ENCODE results near the gene AGBL5.

The AGBL5 gene

DNA sequence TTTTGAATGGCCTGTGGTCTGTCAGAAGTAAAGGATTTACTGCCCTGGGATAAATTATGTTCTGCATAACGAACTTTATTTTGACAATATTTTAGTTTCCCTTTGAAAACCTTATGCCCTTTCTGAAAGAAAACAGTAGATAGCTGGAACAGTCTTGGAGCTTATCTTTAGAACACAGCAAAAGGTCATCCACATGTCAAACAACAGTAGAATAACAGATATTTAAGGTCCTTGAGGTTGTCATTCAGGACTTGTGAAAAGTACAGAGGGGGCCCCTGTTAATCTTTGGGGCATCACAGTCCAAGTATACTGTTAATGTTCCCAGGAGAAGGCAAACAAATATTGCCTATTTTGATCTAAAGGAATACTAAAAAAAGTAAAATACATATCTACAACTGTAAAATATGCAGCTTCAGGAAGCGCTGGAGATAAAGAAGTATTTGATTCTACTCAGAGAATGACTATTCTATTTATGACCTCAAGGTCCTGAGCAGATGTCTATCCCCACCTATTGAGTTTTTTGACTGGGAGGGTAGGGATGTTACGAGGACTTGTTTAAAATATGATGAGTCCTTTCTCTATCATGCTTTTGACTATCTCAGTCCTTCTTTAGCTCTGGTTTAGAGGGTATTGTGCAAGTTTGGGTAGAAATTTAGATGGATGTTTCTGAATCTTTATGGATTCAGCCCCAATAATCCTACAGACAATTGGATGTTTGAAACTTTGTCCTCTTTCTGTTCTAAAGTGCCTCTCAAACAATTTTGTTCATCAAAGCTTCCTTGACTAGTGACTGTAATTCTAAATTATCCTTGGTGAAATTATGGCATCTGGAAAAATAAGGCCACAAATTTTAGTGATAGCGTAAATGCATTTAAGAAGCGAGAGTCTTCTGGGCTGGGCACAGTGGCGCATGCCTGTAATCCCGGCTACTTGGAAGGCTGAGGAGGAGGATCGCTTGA, 43.8 kb upstream of the AGBL5 start:
- H3K27ac ChIP-seq = no peak overlapping the region
- no peak for TF ChIP-seq ZFX (IDR thresholded peaks at IDR 0.05; ENCODE audit: borderline replicate concordance)
- TF ChIP-seq, protein P1, sequence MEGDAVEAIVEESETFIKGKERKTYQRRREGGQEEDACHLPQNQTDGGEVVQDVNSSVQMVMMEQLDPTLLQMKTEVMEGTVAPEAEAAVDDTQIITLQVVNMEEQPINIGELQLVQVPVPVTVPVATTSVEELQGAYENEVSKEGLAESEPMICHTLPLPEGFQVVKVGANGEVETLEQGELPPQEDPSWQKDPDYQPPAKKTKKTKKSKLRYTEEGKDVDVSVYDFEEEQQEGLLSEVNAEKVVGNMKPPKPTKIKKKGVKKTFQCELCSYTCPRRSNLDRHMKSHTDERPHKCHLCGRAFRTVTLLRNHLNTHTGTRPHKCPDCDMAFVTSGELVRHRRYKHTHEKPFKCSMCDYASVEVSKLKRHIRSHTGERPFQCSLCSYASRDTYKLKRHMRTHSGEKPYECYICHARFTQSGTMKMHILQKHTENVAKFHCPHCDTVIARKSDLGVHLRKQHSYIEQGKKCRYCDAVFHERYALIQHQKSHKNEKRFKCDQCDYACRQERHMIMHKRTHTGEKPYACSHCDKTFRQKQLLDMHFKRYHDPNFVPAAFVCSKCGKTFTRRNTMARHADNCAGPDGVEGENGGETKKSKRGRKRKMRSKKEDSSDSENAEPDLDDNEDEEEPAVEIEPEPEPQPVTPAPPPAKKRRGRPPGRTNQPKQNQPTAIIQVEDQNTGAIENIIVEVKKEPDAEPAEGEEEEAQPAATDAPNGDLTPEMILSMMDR (IDR thresholded peaks at IDR 0.05) = no peak

DNA sequence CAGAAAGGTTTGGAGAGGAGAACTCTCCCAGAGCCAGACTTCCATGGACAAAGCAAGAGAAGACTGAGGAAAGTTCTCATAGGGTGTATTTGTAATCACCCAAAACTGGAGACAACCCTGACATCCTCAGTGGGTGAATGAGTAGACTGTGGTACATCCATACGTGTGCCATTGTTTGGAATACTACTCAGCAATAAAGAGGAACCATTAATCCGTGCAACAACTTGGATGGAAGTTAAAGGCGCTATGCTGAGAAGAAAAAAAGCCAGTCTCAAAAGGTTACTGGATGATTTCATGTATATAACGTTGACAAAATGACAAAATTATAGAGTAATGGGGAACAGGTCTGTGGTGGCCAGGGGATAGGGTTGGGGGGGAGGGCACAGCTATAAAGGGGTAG, 42.8 kb upstream of the AGBL5 start:
- no peak overlapping the region for H3K27ac ChIP-seq

DNA sequence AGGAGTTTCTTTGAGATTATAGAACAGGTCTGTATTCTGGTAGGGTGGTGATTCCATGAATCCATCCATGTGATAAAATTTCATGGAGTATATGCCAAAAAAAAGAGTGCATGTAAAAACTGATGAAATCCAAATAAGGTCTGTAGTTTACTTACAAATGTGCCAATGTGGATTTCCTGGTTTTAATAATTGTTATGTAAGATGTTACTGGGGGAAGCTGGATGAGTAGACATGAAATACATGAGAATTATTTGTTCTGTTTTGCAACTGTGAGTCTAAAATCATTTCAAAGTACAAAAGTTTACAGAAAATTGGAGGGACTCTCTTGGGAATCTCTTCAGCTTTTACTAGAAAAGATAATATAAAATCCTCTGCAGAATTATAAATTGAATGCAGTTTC, 42.4 kb upstream of the AGBL5 start:
- H3K27ac ChIP-seq = no peak overlapping the region
- no peak for TF ChIP-seq ZFX (IDR thresholded peaks at IDR 0.05; ENCODE audit: borderline replicate concordance)
- TF ChIP-seq, protein P1 (IDR thresholded peaks at IDR 0.05) = no peak

More for the DNA sequence above, 42.8 kb upstream of the AGBL5 start:
- TF ChIP-seq, protein P1 (IDR thresholded peaks at IDR 0.05) = no peak
- no peak for TF ChIP-seq ZFX (IDR thresholded peaks at IDR 0.05; ENCODE audit: borderline replicate concordance)

DNA sequence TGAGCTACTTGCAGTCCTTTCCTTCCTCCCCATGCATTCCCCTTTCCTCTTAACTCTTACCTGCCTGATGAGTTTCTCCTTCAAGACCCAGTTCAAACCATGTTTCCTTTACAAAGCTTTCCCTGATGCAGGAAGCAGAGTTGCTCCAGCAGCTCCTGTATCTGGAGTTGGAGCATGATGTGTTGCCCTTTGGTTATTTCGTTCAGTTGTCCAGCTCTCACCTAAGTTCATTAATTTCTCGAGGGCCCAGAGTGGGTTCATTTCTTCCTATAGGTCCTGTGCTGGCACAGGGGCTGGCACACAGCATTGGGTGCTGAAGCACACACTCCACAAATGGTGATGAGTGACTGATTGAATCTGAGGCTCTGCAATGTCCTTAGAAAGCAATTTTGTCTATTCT, 41.8 kb upstream of the AGBL5 start:
- no peak overlapping the region for H3K27ac ChIP-seq
- TF ChIP-seq, protein P1 (IDR thresholded peaks at IDR 0.05) = no peak
- no peak for TF ChIP-seq ZFX (IDR thresholded peaks at IDR 0.05; ENCODE audit: borderline replicate concordance)

DNA sequence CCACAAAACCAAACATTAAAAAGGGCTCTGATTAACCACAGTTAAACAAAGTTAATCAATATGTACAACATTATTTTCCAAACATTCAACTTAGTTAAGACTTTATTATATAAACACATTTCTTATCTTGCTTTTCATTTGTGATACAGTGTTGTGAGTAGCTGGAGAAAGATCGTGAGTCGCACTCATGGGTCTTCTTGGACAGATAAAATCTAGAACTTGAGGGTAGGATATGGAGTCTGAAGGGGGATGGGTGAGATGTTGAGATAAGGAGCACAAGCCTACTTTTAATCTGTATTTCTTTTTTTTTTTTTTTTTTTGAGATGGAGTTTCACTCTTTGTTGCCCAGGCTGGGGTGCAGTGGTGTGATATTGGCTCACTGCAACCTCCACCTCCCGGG, 41.3 kb upstream of the AGBL5 start:
- H3K27ac ChIP-seq = no peak overlapping the region
- no peak for TF ChIP-seq ZFX (IDR thresholded peaks at IDR 0.05; ENCODE audit: borderline replicate concordance)
- TF ChIP-seq, protein P1 (IDR thresholded peaks at IDR 0.05) = no peak

DNA sequence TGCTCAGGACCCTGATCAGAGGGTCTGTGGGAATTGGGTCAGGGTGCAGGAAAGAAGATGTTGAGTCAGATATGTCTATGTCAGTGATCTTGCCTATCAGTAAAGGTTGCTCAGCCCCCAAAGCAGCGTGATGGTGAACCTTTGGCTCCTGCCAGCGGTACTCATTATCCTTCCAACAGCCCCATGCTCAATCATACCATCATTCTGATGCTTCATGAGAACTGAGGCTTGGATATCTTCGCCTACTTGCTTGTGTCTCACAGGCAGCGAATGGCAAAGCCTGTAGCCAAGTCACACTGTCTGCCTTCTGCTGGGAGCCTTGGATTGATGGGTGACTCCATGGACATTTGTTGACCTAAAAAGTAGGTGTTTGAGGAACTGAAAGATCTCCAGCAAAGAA, 37.7 kb upstream of the AGBL5 start:
- no peak overlapping the region for H3K27ac ChIP-seq

More for the DNA sequence above, 37.7 kb upstream of the AGBL5 start:
- TF ChIP-seq, protein P1 (IDR thresholded peaks at IDR 0.05) = no peak
- no peak for TF ChIP-seq ZFX (IDR thresholded peaks at IDR 0.05; ENCODE audit: borderline replicate concordance)

Measured in 22Rv1 (cell line).